Measurements from ENCODE around the gene C2orf78.

Gene C2orf78

GRCh38 chr2:73837847-73838585, 54.0 kb downstream of the C2orf78 start:
- TF ChIP-seq GATA1 (IDR thresholded peaks at IDR 0.05; ENCODE audit: low read depth, low read length) (no peak), POLR2A (IDR thresholded peaks at IDR 0.05; ENCODE audit: low read length) (no peak)
- no peak for DNase-seq

DNA sequence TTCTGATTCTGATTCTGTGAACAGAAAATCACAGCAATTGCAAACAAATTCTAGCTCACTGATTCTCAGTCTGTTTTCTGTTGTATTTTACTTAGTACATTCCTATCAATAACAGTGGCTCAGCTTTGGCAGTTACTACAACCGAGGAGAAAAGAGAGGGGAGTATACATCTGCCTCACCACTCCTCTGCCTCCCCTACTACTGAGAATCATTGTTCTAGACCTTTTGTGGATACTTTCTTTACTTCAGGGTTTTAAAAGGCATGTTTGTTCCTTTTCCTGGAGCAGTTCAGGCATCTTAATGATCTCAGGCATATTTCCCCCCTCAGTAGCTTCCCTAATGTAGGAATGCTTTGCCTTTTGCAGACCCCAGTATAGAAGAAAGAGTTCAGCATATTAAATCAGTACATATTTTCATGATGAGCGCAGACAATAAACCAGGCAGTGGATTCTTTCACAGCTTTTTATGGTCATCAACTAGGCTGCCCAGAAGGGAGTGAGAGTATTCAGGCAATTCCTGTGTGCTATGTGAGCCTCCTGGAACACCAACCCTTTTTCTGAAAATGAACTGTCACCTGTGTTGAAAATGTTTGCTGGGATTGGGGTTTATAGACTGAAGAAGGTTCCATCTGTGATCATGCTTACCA, 55.0 kb downstream of the C2orf78 start:
- no peak for DNase-seq
- TF ChIP-seq POLR2A (IDR thresholded peaks at IDR 0.05; ENCODE audit: low read length), result no peak

- DNase-seq, result no peak
- TF ChIP-seq GATA1 (IDR thresholded peaks at IDR 0.05; ENCODE audit: low read depth, low read length) (no peak), POLR2A (IDR thresholded peaks at IDR 0.05; ENCODE audit: low read length) (no peak)
Measured at GRCh38 chr2:73839653-73840411, 55.8 kb downstream of the C2orf78 start.

- DNase-seq, result no peak
Measured at GRCh38 chr2:73841912-73842738, 58.1 kb downstream of the C2orf78 start.

GRCh38 chr2:73842739-73843019, 58.7 kb downstream of the C2orf78 start:
- DNase-seq, result no peak

More at GRCh38 chr2:73841912-73842738, 58.1 kb downstream of the C2orf78 start:
- TF ChIP-seq GATA1 (IDR thresholded peaks at IDR 0.05; ENCODE audit: low read depth, low read length), result no peak
- no peak for TF ChIP-seq POLR2A (IDR thresholded peaks at IDR 0.05; ENCODE audit: low read length)

GRCh38 chr2:73844087-73844486, 60.1 kb downstream of the C2orf78 start:
- no peak for TF ChIP-seq POLR2A (IDR thresholded peaks at IDR 0.05; ENCODE audit: low read length)
- no peak for TF ChIP-seq GATA1 (IDR thresholded peaks at IDR 0.05; ENCODE audit: low read depth, low read length)
- no peak for DNase-seq

More at GRCh38 chr2:73842739-73843019, 58.7 kb downstream of the C2orf78 start:
- TF ChIP-seq GATA1 (IDR thresholded peaks at IDR 0.05; ENCODE audit: low read depth, low read length), result no peak
- TF ChIP-seq POLR2A (IDR thresholded peaks at IDR 0.05; ENCODE audit: low read length), result no peak

DNA sequence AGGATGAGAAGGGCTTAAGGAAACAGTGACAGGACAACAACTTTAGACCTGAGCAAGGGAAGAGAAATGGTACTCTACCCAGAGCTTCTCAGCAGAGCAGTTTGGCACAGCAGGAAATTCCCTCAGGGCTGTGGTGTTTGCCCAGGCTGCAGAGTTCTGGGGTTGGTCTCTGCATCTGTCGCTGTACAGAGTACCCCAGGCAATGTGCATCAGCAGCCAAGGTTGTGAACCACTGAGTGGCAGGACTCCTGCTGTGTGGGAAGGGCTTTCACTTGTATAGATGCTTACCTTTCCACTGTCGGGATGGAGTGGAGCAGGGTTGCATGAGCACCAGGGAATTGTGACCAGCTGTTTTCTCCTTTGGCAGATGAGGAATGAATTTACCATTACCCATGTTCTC, 66.0 kb downstream of the C2orf78 start:
- DNase-seq, result no peak
- TF ChIP-seq GATA1 (IDR thresholded peaks at IDR 0.05; ENCODE audit: low read depth, low read length), result no peak
- TF ChIP-seq POLR2A (IDR thresholded peaks at IDR 0.05; ENCODE audit: low read length), result no peak

GRCh38 chr2:73851274-73851673, 67.3 kb downstream of the C2orf78 start:
- no peak for TF ChIP-seq POLR2A (IDR thresholded peaks at IDR 0.05; ENCODE audit: low read length)
- no peak for TF ChIP-seq GATA1 (IDR thresholded peaks at IDR 0.05; ENCODE audit: low read depth, low read length)
- DNase-seq, result peak; percentile 26 to 38

DNA sequence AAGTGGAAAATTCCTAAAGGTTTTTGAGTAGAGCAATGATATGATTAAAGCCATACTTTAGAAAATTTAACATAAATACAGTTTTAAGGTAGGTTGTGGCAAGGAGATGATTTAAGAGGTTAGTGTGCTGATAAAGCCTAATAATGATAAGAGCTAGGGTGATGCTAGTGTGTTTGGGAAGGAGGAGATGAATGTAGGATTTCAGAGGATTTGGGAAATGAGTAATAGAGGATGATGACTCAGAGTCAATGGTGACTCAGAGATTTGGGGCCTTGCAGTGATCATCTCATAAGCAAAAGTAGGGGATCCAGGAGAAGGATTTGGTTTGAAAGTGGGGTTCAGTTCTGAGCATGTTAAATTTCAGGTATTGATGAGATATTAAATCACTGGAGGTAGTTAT, 68.0 kb downstream of the C2orf78 start:
- DNase-seq, result peak; percentile 9 to 76

DNA sequence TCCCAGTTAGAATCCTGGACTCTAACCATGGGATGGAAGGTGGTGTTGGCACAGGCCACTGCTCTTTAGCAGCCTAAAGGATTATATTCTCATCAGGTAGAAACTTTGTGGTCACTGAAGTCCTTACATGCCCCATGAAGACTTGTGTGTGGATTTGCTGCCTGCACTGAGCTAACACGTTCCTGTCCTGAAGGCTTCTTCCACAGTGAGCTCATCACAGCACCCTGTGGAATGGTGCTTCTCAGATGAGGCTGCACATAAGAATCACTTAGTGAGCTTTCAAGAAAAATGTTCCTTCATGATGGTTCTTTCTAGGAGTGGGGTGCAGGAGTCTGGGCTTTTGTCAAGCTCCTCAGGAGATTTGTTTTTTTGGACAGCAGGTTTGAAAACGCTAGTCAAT, 71.5 kb downstream of the C2orf78 start:
- DNase-seq, result no peak
- TF ChIP-seq GATA1 (IDR thresholded peaks at IDR 0.05; ENCODE audit: low read depth, low read length), result no peak
- TF ChIP-seq POLR2A (IDR thresholded peaks at IDR 0.05; ENCODE audit: low read length), result no peak

More for the DNA sequence above, 68.0 kb downstream of the C2orf78 start:
- TF ChIP-seq GATA1 (IDR thresholded peaks at IDR 0.05; ENCODE audit: low read depth, low read length) (no peak), POLR2A (IDR thresholded peaks at IDR 0.05; ENCODE audit: low read length) (no peak)

DNA sequence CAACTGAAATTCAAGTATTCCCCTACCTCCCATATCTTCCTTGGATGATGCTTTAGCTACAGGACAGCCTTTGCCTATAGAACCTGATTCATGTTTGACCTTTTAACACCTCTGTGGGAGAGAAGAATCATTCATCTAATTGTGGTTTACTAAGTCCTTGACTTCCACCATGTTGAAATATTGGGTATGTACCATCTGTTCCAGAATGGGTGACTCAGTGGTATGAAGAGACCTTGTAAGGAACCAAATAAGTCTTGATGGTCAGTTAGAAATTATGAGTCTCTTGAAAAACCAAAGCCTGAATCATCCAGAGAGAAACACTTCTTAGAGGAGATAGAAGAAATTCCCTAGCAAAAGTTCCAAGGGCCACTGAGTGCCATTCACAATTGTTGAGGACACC, 72.2 kb downstream of the C2orf78 start:
- TF ChIP-seq POLR2A (IDR thresholded peaks at IDR 0.05; ENCODE audit: low read length) (no peak), GATA1 (IDR thresholded peaks at IDR 0.05; ENCODE audit: low read depth, low read length) (no peak)

DNA sequence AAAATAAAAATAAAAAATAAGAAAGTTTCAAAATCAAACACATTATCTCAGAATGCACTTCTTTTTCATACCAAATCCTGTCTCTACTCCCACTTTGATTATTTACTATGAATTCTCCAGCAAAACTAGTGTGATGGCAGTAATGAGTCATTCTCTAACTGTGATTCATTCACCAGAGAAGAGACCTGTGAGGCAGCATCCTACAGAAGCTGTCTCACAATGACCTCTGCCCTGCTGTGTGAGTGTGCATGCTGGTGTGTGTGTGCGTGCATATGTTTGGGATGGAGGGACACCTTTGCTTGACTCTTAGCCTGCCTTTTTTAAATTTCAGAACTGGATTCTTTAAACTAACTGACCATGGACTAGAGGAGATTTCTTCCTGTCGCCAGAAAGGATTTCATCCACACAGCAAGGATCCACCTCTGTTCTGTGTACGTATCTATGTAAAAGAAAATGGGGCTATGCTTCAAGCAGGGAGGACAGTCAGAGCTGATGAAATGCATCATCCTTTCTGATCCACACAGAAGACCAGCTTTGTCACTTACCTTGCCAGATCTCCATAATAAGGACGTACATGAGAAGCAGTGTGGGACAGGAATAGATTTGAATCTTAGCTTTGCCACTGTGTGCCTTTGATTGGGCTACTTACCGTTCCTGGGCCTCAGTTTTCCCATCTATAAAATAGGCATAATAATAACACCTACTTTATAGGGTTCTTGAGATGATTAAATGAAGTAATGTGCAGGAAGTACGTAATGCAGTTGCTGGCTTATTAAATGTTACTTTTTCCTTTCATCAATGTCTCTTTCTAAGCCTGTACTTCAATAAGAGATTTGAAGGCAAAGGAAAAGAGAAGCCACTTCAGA, 76.0 kb downstream of the C2orf78 start:
- DNase-seq, result peak in 1 of 2 experiments; percentile 43
- no peak for TF ChIP-seq GATA1 (IDR thresholded peaks at IDR 0.05; ENCODE audit: low read depth, low read length)
- no peak for TF ChIP-seq POLR2A (IDR thresholded peaks at IDR 0.05; ENCODE audit: low read length)

More for the DNA sequence above, 72.2 kb downstream of the C2orf78 start:
- DNase-seq, result no peak

DNA sequence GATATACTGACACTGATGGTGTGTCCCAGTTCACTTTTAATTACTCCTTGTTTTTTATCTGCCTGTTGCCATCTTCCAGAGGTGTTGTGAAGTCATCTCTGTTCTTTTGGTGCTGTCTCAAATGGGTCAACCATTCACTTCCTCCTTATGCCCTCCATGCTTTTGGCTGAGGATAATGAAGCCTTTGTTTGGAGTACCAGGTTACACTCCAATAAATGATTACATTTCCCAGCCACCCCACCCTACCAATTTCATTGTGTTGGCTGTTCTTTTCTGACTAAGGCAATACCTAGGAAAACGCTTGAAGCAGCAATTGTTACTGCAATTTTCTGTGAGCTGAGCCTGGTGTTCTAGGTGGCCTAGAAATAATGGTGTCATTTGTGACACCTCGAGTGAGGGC, 79.0 kb downstream of the C2orf78 start:
- TF ChIP-seq POLR2A (IDR thresholded peaks at IDR 0.05; ENCODE audit: low read length) (no peak), GATA1 (IDR thresholded peaks at IDR 0.05; ENCODE audit: low read depth, low read length) (no peak)
- DNase-seq, result no peak

Data from erythroblast (primary cell).